ENCODE data around the gene SERGEF. TPM values are rescaled to one million over a fixed set of nuclear protein-coding genes. Genes with fewer than 3 reads are reported as not detected.

Gene SERGEF
- total and polyA plus RNA-seq, 4 donors: 20.2 to 85.0 (median 26.9) TPM

DNA sequence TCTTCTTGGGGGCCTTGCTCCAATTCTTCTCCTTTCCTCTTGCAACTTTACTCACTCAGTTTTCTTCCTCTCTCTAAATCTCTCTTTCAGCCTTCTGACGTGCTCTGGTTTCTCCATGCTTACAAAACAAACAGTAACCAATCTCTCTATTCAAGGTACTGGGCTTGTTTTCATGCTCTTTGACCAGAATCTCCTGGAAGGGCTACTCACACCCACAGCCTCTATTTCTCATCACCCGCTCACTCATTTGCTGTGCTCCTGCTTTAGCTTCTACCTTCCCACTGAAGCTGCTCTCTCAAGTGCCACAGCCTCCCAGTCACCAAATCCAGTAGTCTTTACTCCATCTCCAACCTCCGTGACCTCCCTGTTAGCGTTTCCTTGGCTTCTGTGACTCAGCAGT is 60.4 kb downstream of the SERGEF start:
- Histone ChIP-seq H3K9me3 (ENCODE audit: control insufficient read depth in 4 of 4, insufficient read depth in 3 of 4, low read length in 3 of 4) (peaks cover 0 to 5% (median 0%) of the 10 kb centered on the region in 4 donors), H3K27me3 (ENCODE audit: control insufficient read depth in 3 of 3, insufficient read depth in 3 of 3, low read length in 2 of 3) (no peaks in the 10 kb centered on the region), H3K27ac (ENCODE audit: low read depth in 1 of 2, low read length in 1 of 2) (no peak overlapping the region), H3K9ac (ENCODE audit: insufficient read depth in 1 of 2, low read length in 2 of 2) (no peak overlapping the region), H3K36me3 (ENCODE audit: control insufficient read depth in 4 of 4, insufficient read depth in 4 of 4, low read length in 4 of 4) (peaks cover 0 to 27% (median 2%) of the 10 kb centered on the region in 4 donors), H3K4me3 (no peak overlapping the region), H3K4me1 (ENCODE audit: control insufficient read depth in 5 of 5, insufficient read depth in 5 of 5, low read length in 5 of 5) (peaks cover 0 to 5% (median 0%) of the 10 kb centered on the region in 5 donors)
- DNase-seq (no peak), ATAC-seq (ENCODE audit: insufficient read depth, low FRiP score) (no peak)
- WGBS, 2 donors: 69 to 93% methylated on average over 4 of the region's 4 CpGs
- TF ChIP-seq CTCF (IDR thresholded peaks at IDR 0.05; ENCODE audit: control extremely low read depth, extremely low read depth): no peak

GRCh38 chr11:17951685-17952388 is 61.0 kb downstream of the SERGEF start:
- no peak for TF ChIP-seq CTCF (IDR thresholded peaks at IDR 0.05; ENCODE audit: control extremely low read depth, extremely low read depth)
- WGBS, 2 donors: 89% methylated on average over 3 of the region's 3 CpGs
- ATAC-seq (ENCODE audit: insufficient read depth, low FRiP score): no peak

GRCh38 chr11:17950644-17951043 is 62.2 kb downstream of the SERGEF start:
- peaks cover 0 to 1% (median 0%) of the 10 kb centered on the region in 4 donors for H3K9me3 ChIP-seq (ENCODE audit: control insufficient read depth in 4 of 4, insufficient read depth in 3 of 4, low read length in 3 of 4)
- H3K4me1 ChIP-seq (ENCODE audit: control insufficient read depth in 5 of 5, insufficient read depth in 5 of 5, low read length in 5 of 5): peaks cover 0 to 5% (median 0%) of the 10 kb centered on the region in 5 donors
- no peak overlapping the region for H3K4me3 ChIP-seq
- no peak for TF ChIP-seq CTCF (IDR thresholded peaks at IDR 0.05; ENCODE audit: control extremely low read depth, extremely low read depth)
- H3K36me3 ChIP-seq (ENCODE audit: control insufficient read depth in 4 of 4, insufficient read depth in 4 of 4, low read length in 4 of 4): peaks cover 0 to 22% (median 2%) of the 10 kb centered on the region in 4 donors
- no peak overlapping the region for H3K27ac ChIP-seq (ENCODE audit: low read depth in 1 of 2, low read length in 1 of 2)
- DNase-seq: no peak
- no peak for ATAC-seq (ENCODE audit: insufficient read depth, low FRiP score)
- 94 to 96% methylated on average over 1 of the region's 1 CpG for WGBS, 2 donors
- H3K9ac ChIP-seq (ENCODE audit: insufficient read depth in 1 of 2, low read length in 2 of 2): no peak overlapping the region
- H3K27me3 ChIP-seq (ENCODE audit: control insufficient read depth in 3 of 3, insufficient read depth in 3 of 3, low read length in 2 of 3): no peaks in the 10 kb centered on the region

More at GRCh38 chr11:17951685-17952388, 61.0 kb downstream of the SERGEF start:
- Histone ChIP-seq H3K9ac (ENCODE audit: insufficient read depth in 1 of 2, low read length in 2 of 2) (no peak overlapping the region), H3K36me3 (ENCODE audit: control insufficient read depth in 4 of 4, insufficient read depth in 4 of 4, low read length in 4 of 4) (peaks cover 0 to 27% (median 2%) of the 10 kb centered on the region in 4 donors), H3K27ac (ENCODE audit: low read depth in 1 of 2, low read length in 1 of 2) (no peak overlapping the region), H3K4me3 (no peak overlapping the region), H3K27me3 (ENCODE audit: control insufficient read depth in 3 of 3, insufficient read depth in 3 of 3, low read length in 2 of 3) (no peaks in the 10 kb centered on the region), H3K4me1 (ENCODE audit: control insufficient read depth in 5 of 5, insufficient read depth in 5 of 5, low read length in 5 of 5) (peaks cover 0 to 5% (median 0%) of the 10 kb centered on the region in 5 donors), H3K9me3 (ENCODE audit: control insufficient read depth in 4 of 4, insufficient read depth in 3 of 4, low read length in 3 of 4) (peaks cover 0 to 5% (median 0%) of the 10 kb centered on the region in 4 donors)
- DNase-seq: no peak

Measured in lung (tissue), 12 donors.